GM23338 (cell line): ENCODE results near the gene ARID3A. TPM values are rescaled to one million over a fixed set of nuclear protein-coding genes. Genes with fewer than 3 reads are reported as not detected.

Source experiments
- ATAC-seq: fragments of 200-7000 bp; cut with Tn5 transposase; 3 replicates; pipeline ENCODE4 v1.9.1; 2020
- DNase-seq: peaks from one replicate; pipeline ENCODE4 v3.0.0-alpha.2; 2015; ENCODE audit warnings: low spot score
- H2AFZ ChIP-seq: fragments of 200-600 bp; sonication (generic); 2 replicates; pipeline ENCODE4 v1.8.0; 2016; ENCODE audit warnings: antibody characterized with exemption, mild to moderate bottlenecking, moderate library complexity
- H3F3A ChIP-seq: fragments of 200-600 bp; sonication (generic); replicated peaks from 2 replicates; pipeline ENCODE4 v1.8.0; 2017; ENCODE audit warnings: antibody characterized with exemption, mixed run types, low read depth
- H3K27ac ChIP-seq: fragments of 200-600 bp; sonication (generic); 2 replicates; pipeline ENCODE4 v1.6.1; 2016; ENCODE audit warnings: low read depth
- H3K27me3 ChIP-seq: fragments of 200-600 bp; sonication (generic); 2 replicates; pipeline ENCODE4 v1.8.0; 2016; ENCODE audit warnings: mild to moderate bottlenecking, mixed run types, moderate library complexity; ENCODE audit not compliant: insufficient read depth
- H3K36me3 ChIP-seq: fragments of 200-600 bp; sonication (generic); 2 replicates; pipeline ENCODE4 v1.8.0; 2016; ENCODE audit warnings: mild to moderate bottlenecking; ENCODE audit not compliant: insufficient read depth
- H3K4me1 ChIP-seq: fragments of 200-600 bp; sonication (generic); 2 replicates; pipeline ENCODE4 v1.8.0; 2016; ENCODE audit warnings: mild to moderate bottlenecking, moderate library complexity; ENCODE audit not compliant: insufficient read depth
- H3K4me2 ChIP-seq: fragments of 200-600 bp; sonication (generic); 2 replicates; pipeline ENCODE4 v1.7.1; 2017; ENCODE audit warnings: mixed run types
- H3K4me3 ChIP-seq: fragments of 200-600 bp; sonication (generic); 2 replicates; pipeline ENCODE4 v1.6.1; 2016; ENCODE audit warnings: mixed run types
- H3K79me2 ChIP-seq: fragments of 200-600 bp; sonication (generic); replicated peaks from 2 replicates; pipeline ENCODE4 v1.8.0; 2017; ENCODE audit warnings: mild to moderate bottlenecking; ENCODE audit not compliant: insufficient read depth
- H3K9me2 ChIP-seq: fragments of 200-600 bp; sonication (generic); 2 replicates; pipeline ENCODE4 v1.8.0; 2017; ENCODE audit not compliant: insufficient read depth
- H4K20me1 ChIP-seq: fragments of 200-600 bp; sonication (generic); replicated peaks from 2 replicates; pipeline ENCODE4 v1.8.0; 2017; ENCODE audit warnings: mild to moderate bottlenecking; ENCODE audit not compliant: insufficient read depth
- H3K27ac Mint-ChIP-seq: 2 replicates; pipeline ENCODE4 v1.8.0; 2020; ENCODE audit warnings: inconsistent platforms, mild to moderate bottlenecking, moderate library complexity, mixed read lengths
- H3K27me3 Mint-ChIP-seq: 3 replicates; pipeline ENCODE4 v1.8.0; 2022; ENCODE audit warnings: low read depth, mild to moderate bottlenecking, moderate library complexity, mixed read lengths, inconsistent platforms; ENCODE audit not compliant: insufficient read depth, poor library complexity
- H3K36me3 Mint-ChIP-seq: 3 replicates; pipeline ENCODE4 v1.8.0; 2021; ENCODE audit warnings: low read depth, mild to moderate bottlenecking, inconsistent platforms, moderate library complexity, mixed read lengths
- H3K4me1 Mint-ChIP-seq: 3 replicates; pipeline ENCODE4 v1.8.0; 2020; ENCODE audit warnings: mild to moderate bottlenecking, inconsistent platforms, mixed read lengths
- H3K4me3 Mint-ChIP-seq: 3 replicates; pipeline ENCODE4 v1.8.0; 2021; ENCODE audit warnings: moderate library complexity, mild to moderate bottlenecking, inconsistent platforms, mixed read lengths
- H3K9me3 Mint-ChIP-seq: 3 replicates; pipeline ENCODE4 v1.8.0; 2020; ENCODE audit warnings: moderate library complexity, mild to moderate bottlenecking, inconsistent platforms, mixed read lengths
- CREB1 ChIP-seq: fragments of 250-450 bp; sonication (Bioruptor Pico); IDR thresholded peaks from 2 replicates; pipeline ENCODE4 v1.5.0; 2020; ENCODE audit warnings: low read depth, mild to moderate bottlenecking, moderate library complexity
- CTCF ChIP-seq, 2 experiments: fragments of 200-600 bp in 1 of 2; sonication (generic) in 1 of 2; conservative IDR thresholded peaks; 2 replicates each; pipeline versions ENCODE4 v1.5.1 to v1.6.1; 2016 to 2017; ENCODE audit warnings: antibody characterized with exemption in 2 of 2, low read depth in 2 of 2, mild to moderate bottlenecking in 2 of 2, moderate library complexity in 1 of 2
- ETS1 ChIP-seq: IDR thresholded peaks from 2 replicates; pipeline ENCODE4 v1.6.1; 2016; ENCODE audit warnings: antibody characterized with exemption
- EZH2 ChIP-seq: fragments of 200-600 bp; sonication (generic); IDR thresholded peaks from one replicate; pipeline ENCODE4 v1.8.0; 2017; ENCODE audit warnings: antibody characterized with exemption, mild to moderate bottlenecking, low read depth; ENCODE audit not compliant: unreplicated experiment
- EZH2phosphoT487 ChIP-seq: fragments of 200-600 bp; sonication (generic); IDR thresholded peaks from one replicate; pipeline ENCODE4 v1.8.1; 2018; ENCODE audit warnings: antibody characterized with exemption; ENCODE audit not compliant: unreplicated experiment
- JUNB ChIP-seq: IDR thresholded peaks from one replicate; pipeline ENCODE4 v1.6.1; 2016; ENCODE audit warnings: antibody characterized with exemption; ENCODE audit not compliant: unreplicated experiment
- NANOG ChIP-seq: IDR thresholded peaks from 2 replicates; pipeline ENCODE4 v1.6.1; 2016; ENCODE audit warnings: antibody characterized with exemption, borderline replicate concordance
- POLR2AphosphoS5 ChIP-seq: IDR thresholded peaks from 2 replicates; pipeline ENCODE4 v1.6.1; 2016; ENCODE audit warnings: antibody characterized with exemption, low read depth
- REST ChIP-seq: IDR thresholded peaks from one replicate; pipeline ENCODE4 v1.6.1; 2018; ENCODE audit warnings: antibody characterized with exemption; ENCODE audit not compliant: unreplicated experiment
- STAT1 ChIP-seq: IDR thresholded peaks from one replicate; pipeline ENCODE4 v1.6.1; 2016; ENCODE audit warnings: antibody characterized with exemption; ENCODE audit not compliant: unreplicated experiment
- ZNF114 ChIP-seq: fragments of 250-450 bp; sonication (Bioruptor Pico); IDR thresholded peaks from 2 replicates; pipeline ENCODE4 v1.5.0; 2020; ENCODE audit warnings: mild to moderate bottlenecking, moderate library complexity
- ZNF331 ChIP-seq: fragments of 250-450 bp; sonication (Bioruptor Pico); IDR thresholded peaks from 2 replicates; pipeline ENCODE4 v1.5.0; 2020; ENCODE audit warnings: low read depth, mild to moderate bottlenecking, moderate library complexity
- ZNF462 ChIP-seq: fragments of 250-450 bp; sonication (Bioruptor Pico); IDR thresholded peaks from 2 replicates; pipeline ENCODE4 v1.5.0; 2020; ENCODE audit warnings: mild to moderate bottlenecking, moderate library complexity
- polyA plus RNA-seq: library from polyadenylated mRNA; unstranded; fragments of >200 nt; fragmentation: Nextera tagmentation; extraction: Ambion mirVana; gene quantifications from 2 replicates; pipeline ENCODE4 v1.2.1, GENCODE V29; 2016
- total RNA-seq: library from RNA; depleted of rRNA; stranded (reverse); fragments of >200 nt; shearing (Covaris generic); gene quantifications from 2 replicates; pipeline ENCODE4 v1.2.3, GENCODE V29; 2014

The ARID3A gene
- total and polyA plus RNA-seq, 2 experiments from 2014 or later, result 33.6 to 51.6 TPM

GRCh38 chr19:1017115-1017905, 91.5 kb downstream of the ARID3A start:
- peak overlapping the region; percentile 38; the same call in 2 of the 3 replicates for H3K4me3 Mint-ChIP-seq
- peaks cover 8% of the 10 kb centered on the region; the same call in 1 of the 2 replicates for H3K4me1 ChIP-seq
- DNase-seq (no peak), ATAC-seq (no peak)
- H4K20me1 ChIP-seq, result peaks cover 20% of the 10 kb centered on the region
- H3K9me3 Mint-ChIP-seq, result peaks cover 3% of the 10 kb centered on the region; the same call in 2 of the 3 replicates
- peaks cover 13% of the 10 kb centered on the region for H3K27me3 Mint-ChIP-seq
- H3F3A ChIP-seq, result peaks cover 9% of the 10 kb centered on the region; the same call in 1 of the 2 replicates
- H3K27me3 ChIP-seq, result no peaks in the 10 kb centered on the region
- peak overlapping the region; percentile 83 for H3K27ac Mint-ChIP-seq
- H3K36me3 ChIP-seq, result no peaks in the 10 kb centered on the region
- peaks cover 3% of the 10 kb centered on the region; the same call in 2 of the 3 replicates for H3K36me3 Mint-ChIP-seq
- H3K27ac ChIP-seq, result peak overlapping the region; percentile 76; the same call in 1 of the 2 replicates
- no peaks in the 10 kb centered on the region for H3K9me2 ChIP-seq
- H3K4me2 ChIP-seq, result no peak overlapping the region; the same call in 1 of the 2 replicates
- H3K79me2 ChIP-seq, result peaks cover 72% of the 10 kb centered on the region
- H3K4me3 ChIP-seq, result no peak overlapping the region
- no peak for TF ChIP-seq ZNF462 (CRISPR knock-in tag)
- TF ChIP-seq EZH2, result no peak
- TF ChIP-seq STAT1, result no peak
- no peak for TF ChIP-seq POLR2AphosphoS5
- no peak for TF ChIP-seq CTCF (conservative IDR thresholded peaks at IDR 0.05; ENCODE audit: low read depth in 2 of 2)
- no peak for TF ChIP-seq JUNB
- TF ChIP-seq ZNF114 (CRISPR knock-in tag), result no peak
- no peak for TF ChIP-seq REST
- no peak for TF ChIP-seq EZH2phosphoT487
- no peak for TF ChIP-seq ZNF331 (CRISPR knock-in tag)
- no peak for TF ChIP-seq NANOG
- TF ChIP-seq CREB1 (CRISPR knock-in tag), result no peak
- no peak for TF ChIP-seq ETS1
- H3K4me1 Mint-ChIP-seq, result peaks cover 26% of the 10 kb centered on the region
- H2AFZ ChIP-seq, result no peak overlapping the region
